Bronchial epithelial cell (primary cell): ENCODE measurements around the gene FETUB. TPM values are rescaled to one million over a fixed set of nuclear protein-coding genes. Genes with fewer than 3 reads are reported as not detected.

Experiments
- DNase-seq: peaks from one replicate; pipeline ENCODE4 v3.0.0-alpha.2; 2010; ENCODE audit warnings: low read depth
- FAIRE-seq: peaks from 2 replicates; lab custom pipeline; 2011; peaks lifted over from hg19 to GRCh38; lab: Jason Lieb, UNC
- H3K27me3 ChIP-seq: 2 replicates; pipeline ENCODE4 v1.5.1; 2011; ENCODE audit warnings: low read length; ENCODE audit not compliant: control insufficient read depth, insufficient read depth
- H3K36me3 ChIP-seq: 2 replicates; pipeline ENCODE4 v1.5.1; 2011; ENCODE audit warnings: low read length; ENCODE audit not compliant: control insufficient read depth, insufficient read depth
- H3K4me3 ChIP-seq: 2 replicates; pipeline ENCODE4 v1.5.1; 2011; ENCODE audit warnings: mild to moderate bottlenecking, low read depth, low read length, control low read depth
- total RNA-seq: library from RNA; depleted of rRNA; stranded (reverse); fragments of >200 nt; gene quantifications from 2 replicates; pipeline ENCODE4 v1.2.1, GENCODE V29; 2014
- TF ChIP-seq, protein P1 (sequence below): IDR thresholded peaks from 2 replicates; pipeline ENCODE4 v1.5.1; 2011; ENCODE audit warnings: mild to moderate bottlenecking, moderate library complexity, low read length, control low read depth, inconsistent platforms; ENCODE audit not compliant: insufficient read depth, severe bottlenecking

Gene FETUB
- total RNA-seq, 1 donor from 2014 or later: not detected

DNA sequence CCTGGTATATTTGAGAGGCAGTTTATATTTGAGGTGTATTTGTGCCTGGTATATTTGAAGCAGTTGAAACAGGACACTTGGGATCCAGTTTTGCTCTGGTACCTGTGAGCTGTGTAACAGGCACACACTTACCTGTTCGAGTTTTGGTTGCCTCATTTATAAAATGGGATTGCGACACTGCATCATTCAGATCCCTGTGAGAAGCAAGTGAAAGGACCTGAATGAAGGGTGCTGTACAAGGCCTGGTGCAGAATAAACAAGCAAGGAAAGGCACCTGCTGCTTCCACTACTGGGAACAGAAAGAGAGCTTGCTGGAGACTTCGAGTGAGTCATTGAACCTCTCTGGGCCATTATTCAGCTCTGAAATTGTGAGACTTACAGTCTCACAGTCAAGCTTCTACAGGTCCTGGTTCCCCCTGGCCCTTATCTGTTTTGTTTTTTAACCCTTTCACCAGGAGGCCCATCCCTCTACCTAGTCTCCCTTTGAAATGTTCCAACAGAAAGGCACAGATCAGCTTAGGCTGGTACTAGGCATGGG, 11.5 kb downstream of the FETUB start:
- FAIRE-seq: no peak
- H3K27me3 ChIP-seq: no peaks in the 10 kb centered on the region
- H3K4me3 ChIP-seq: no peak overlapping the region
- no peaks in the 10 kb centered on the region for H3K36me3 ChIP-seq
- peak; percentile 43 for DNase-seq
- TF ChIP-seq, protein P1, sequence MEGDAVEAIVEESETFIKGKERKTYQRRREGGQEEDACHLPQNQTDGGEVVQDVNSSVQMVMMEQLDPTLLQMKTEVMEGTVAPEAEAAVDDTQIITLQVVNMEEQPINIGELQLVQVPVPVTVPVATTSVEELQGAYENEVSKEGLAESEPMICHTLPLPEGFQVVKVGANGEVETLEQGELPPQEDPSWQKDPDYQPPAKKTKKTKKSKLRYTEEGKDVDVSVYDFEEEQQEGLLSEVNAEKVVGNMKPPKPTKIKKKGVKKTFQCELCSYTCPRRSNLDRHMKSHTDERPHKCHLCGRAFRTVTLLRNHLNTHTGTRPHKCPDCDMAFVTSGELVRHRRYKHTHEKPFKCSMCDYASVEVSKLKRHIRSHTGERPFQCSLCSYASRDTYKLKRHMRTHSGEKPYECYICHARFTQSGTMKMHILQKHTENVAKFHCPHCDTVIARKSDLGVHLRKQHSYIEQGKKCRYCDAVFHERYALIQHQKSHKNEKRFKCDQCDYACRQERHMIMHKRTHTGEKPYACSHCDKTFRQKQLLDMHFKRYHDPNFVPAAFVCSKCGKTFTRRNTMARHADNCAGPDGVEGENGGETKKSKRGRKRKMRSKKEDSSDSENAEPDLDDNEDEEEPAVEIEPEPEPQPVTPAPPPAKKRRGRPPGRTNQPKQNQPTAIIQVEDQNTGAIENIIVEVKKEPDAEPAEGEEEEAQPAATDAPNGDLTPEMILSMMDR: no peak

DNA sequence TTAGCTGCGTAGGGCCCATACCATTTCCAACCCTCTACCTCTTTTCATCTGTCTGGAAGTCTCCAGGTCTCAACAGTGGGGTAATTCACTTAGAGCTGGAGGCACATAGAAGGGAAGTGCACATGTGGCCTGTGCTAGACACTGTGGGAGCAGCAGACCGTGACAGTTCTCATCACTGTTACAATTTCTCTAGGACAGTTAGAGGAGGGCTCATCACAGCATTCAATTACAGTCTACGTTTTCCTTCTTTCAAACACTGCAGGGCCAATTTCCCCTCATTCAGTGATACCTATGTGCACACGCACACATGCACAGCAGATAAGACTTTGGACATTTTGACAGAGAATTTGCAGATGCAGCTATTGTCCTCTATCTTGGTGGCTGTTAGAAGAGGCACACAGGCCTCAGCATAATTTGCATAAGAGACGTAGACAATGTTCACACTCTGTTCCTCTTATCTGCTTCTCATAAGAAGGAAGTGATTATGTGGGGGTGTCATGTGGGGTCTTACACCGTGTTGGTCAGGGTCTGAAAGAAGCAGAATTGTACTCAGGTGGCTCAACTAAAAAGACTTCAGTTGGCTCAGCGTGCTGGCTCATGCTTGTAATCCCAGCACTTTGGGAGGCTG, 13.0 kb downstream of the FETUB start:
- TF ChIP-seq, protein P1: no peak
- DNase-seq (no peak), FAIRE-seq (no peak)
- Histone ChIP-seq H3K4me3 (no peak overlapping the region), H3K36me3 (no peaks in the 10 kb centered on the region), H3K27me3 (no peaks in the 10 kb centered on the region)

DNA sequence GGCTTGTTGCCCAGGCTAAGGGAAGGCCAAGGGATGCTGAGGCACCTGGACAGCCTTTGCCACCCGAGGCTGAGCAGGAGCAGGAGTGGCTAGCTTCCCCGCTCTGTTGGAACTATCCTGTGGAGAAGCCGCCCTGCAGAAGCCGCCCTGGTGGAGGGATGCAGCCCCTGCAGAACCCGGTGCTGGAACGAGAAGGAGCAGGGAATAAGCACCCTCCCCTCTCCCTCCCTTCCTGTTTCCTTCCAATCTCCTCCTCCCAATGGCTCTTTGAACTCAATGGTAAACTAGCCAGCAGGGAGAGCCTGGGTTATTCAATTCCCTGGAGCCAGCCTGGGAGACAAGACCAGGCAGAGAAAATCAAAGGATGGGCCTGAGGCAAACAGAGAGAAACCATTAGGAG, 13.8 kb downstream of the FETUB start:
- DNase-seq (no peak), FAIRE-seq (no peak)
- Histone ChIP-seq H3K4me3 (no peak overlapping the region), H3K36me3 (no peaks in the 10 kb centered on the region), H3K27me3 (no peaks in the 10 kb centered on the region)
- TF ChIP-seq, protein P1: no peak

DNA sequence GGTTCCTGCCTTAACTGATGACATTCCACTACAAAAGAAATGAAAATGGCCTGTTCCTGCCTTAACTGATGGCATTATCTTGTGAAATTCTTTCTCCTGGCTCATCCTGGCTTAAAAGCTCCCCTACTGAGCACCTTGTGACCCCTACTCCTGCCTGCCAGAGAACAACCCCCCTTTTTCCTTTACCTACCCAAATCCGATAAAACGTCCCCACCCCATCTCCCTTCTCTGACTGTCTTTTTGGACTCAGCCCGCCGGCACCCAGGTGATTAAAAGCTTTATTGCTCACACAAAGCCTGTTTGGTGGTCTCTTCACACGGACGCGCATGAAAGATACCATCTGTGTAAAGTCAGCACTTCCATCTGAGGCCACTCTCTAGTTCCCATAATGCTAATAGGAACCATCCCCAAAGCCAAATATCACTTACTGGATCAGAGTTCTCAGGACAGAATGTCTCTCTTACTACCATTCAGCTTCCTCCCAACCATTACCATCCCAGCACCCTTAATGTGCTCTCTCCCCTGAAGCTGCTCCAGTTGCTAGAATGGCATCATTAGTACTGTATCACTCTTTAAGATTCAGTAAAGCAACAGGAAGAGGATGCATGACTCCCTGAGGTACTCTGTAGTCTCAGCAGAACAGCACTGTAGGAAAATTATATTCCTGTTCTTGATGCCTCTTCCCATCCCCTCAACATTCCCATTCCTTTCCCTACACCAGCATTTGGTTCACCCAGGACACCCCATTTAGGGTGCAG, 23.3 kb downstream of the FETUB start:
- FAIRE-seq (no peak), DNase-seq (no peak)
- Histone ChIP-seq H3K4me3 (no peak overlapping the region), H3K36me3 (no peaks in the 10 kb centered on the region), H3K27me3 (no peaks in the 10 kb centered on the region)
- TF ChIP-seq, protein P1: no peak

DNA sequence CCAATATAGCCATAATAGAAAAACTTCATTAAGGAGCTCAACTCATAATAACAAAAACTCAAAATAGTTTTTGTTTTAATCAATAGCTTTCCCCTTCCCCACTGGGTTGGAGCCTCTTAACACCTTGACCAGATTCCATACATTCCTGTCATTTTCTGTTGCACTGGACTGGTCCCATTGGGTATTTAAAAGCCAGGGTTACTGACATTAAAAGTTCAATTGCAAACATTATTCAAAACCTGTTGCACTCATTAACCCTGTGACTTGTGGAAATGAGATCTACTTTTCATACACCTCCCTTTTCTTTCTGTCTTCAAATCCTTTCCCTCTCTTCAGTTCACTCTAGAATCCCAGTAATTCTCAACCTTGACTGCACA, 23.9 kb downstream of the FETUB start:
- DNase-seq: no peak
- TF ChIP-seq, protein P1: no peak
- no peak for FAIRE-seq
- H3K27me3 ChIP-seq: no peaks in the 10 kb centered on the region
- no peaks in the 10 kb centered on the region for H3K36me3 ChIP-seq
- H3K4me3 ChIP-seq: no peak overlapping the region
